ENCODE results near the gene ISG20.

GRCh38 chr15:88627463-88627862, 11.4 kb upstream of the ISG20 start:
- no peak for TF ChIP-seq CTCF (optimal IDR thresholded peaks at IDR 0.05 in 1 of 3, IDR thresholded peaks at IDR 0.05 in 1 of 3, conservative IDR thresholded peaks at IDR 0.05 in 1 of 3; ENCODE audit: extremely low read depth in 1 of 3, insufficient read depth in 2 of 3, low read length in 3 of 3)
- no peak for TF ChIP-seq EZH2 (IDR thresholded peaks at IDR 0.05; ENCODE audit: low read length)

All from keratinocyte (primary cell).